ENCODE measurements around the gene VPS11. TPM values are rescaled to one million over a fixed set of nuclear protein-coding genes. Genes with fewer than 3 reads are reported as not detected.
A peak's percentile ranks its signal among the peaks of the same experiment; 100 is the strongest.

VPS11 gene
- total RNA-seq, 1 experiment from 2014 or later = 43.2 TPM

DNA sequence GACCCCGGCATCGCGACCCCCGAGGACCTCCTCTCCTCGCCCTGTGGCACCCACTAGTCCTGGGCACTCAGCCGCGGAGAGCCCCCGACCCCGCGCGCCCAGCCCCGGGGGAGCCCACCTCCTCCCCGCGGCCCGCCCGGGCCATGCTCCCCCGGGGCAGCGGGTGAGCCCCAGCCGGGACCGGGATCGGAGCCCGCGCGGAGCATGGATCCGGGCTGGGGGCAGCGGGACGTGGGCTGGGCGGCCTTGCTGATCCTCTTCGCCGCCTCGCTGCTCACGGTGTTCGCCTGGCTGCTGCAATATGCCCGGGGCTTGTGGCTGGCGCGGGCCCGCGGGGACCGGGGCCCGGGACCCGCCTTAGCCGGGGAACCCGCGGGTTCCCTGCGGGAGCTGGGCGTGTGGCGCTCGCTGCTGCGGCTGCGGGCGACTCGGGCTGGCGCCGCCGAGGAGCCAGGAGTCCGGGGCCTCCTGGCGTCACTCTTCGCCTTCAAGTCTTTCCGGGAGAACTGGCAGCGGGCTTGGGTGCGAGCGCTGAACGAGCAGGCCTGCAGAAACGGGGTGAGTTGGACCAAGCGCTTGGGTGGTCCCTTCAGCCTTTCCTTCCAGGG, 40.0 kb downstream of the VPS11 start:
- peaks cover 34% of the 10 kb centered on the region for H3K36me3 Mint-ChIP-seq (ENCODE audit: insufficient read depth, unreplicated experiment)
- peak overlapping the region; percentile 27 for H3K27ac Mint-ChIP-seq (ENCODE audit: unreplicated experiment)
- 0 out of 2 replicates have a peak, but pooled peaks cover 2% of the 10 kb centered on the region for H3K36me3 ChIP-seq (ENCODE audit: control insufficient read depth, insufficient read depth, low read length)
- H3K4me1 ChIP-seq = peaks cover 29% of the 10 kb centered on the region
- peaks cover 25% of the 10 kb centered on the region for H3K4me1 Mint-ChIP-seq (ENCODE audit: low read depth, unreplicated experiment)
- TF ChIP-seq, protein P1, sequence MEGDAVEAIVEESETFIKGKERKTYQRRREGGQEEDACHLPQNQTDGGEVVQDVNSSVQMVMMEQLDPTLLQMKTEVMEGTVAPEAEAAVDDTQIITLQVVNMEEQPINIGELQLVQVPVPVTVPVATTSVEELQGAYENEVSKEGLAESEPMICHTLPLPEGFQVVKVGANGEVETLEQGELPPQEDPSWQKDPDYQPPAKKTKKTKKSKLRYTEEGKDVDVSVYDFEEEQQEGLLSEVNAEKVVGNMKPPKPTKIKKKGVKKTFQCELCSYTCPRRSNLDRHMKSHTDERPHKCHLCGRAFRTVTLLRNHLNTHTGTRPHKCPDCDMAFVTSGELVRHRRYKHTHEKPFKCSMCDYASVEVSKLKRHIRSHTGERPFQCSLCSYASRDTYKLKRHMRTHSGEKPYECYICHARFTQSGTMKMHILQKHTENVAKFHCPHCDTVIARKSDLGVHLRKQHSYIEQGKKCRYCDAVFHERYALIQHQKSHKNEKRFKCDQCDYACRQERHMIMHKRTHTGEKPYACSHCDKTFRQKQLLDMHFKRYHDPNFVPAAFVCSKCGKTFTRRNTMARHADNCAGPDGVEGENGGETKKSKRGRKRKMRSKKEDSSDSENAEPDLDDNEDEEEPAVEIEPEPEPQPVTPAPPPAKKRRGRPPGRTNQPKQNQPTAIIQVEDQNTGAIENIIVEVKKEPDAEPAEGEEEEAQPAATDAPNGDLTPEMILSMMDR (IDR thresholded peaks at IDR 0.05; ENCODE audit: insufficient read depth in 1 of 2, low read depth in 1 of 2, low read length in 1 of 2, severe bottlenecking in 1 of 2, unreplicated experiment in 1 of 2) = no peak
- H3K4me3 Mint-ChIP-seq (ENCODE audit: unreplicated experiment) = peak overlapping the region; percentile 79
- H3K9me3 ChIP-seq = no peaks in the 10 kb centered on the region
- intact Hi-C loops (cut with micrococcal nuclease; ENCODE audit: unreplicated experiment) = loop anchor here (1.0 to 2.0 kb wide), 3 partner anchors 14 to 90 kb away; partner anchors contain the start of genes HINFP and HMBS
- BruUV-seq (replicated peaks) = no TSS peak
- ChIA-PET POLR2A (interaction anchor here (1.0 to 1.9 kb wide), 7 partner anchors 11 to 40 kb away, joined by 3 to 29 read pairs (median 13); partner anchors contain the start of genes HINFP, HMBS and VPS11), CTCF (interaction anchor here (0.6 to 1.8 kb wide), 7 partner anchors 13 to 98 kb away, joined by 3 to 10 read pairs (median 3); partner anchors contain the start of genes CBL, HINFP and VPS11)
- H3K9me3 Mint-ChIP-seq (ENCODE audit: unreplicated experiment) = no peaks in the 10 kb centered on the region
- DNase-seq = peak in 1 of 2 experiments; percentile 52
- no peaks in the 10 kb centered on the region for H3K27me3 ChIP-seq (replicated peaks; ENCODE audit: control insufficient read depth, insufficient read depth, low read length)
- no peaks in the 10 kb centered on the region for H3K27me3 Mint-ChIP-seq (ENCODE audit: insufficient read depth, unreplicated experiment)
- peak overlapping the region; percentile 85 for H3K4me3 ChIP-seq (ENCODE audit: low read depth, low read length)

DNA sequence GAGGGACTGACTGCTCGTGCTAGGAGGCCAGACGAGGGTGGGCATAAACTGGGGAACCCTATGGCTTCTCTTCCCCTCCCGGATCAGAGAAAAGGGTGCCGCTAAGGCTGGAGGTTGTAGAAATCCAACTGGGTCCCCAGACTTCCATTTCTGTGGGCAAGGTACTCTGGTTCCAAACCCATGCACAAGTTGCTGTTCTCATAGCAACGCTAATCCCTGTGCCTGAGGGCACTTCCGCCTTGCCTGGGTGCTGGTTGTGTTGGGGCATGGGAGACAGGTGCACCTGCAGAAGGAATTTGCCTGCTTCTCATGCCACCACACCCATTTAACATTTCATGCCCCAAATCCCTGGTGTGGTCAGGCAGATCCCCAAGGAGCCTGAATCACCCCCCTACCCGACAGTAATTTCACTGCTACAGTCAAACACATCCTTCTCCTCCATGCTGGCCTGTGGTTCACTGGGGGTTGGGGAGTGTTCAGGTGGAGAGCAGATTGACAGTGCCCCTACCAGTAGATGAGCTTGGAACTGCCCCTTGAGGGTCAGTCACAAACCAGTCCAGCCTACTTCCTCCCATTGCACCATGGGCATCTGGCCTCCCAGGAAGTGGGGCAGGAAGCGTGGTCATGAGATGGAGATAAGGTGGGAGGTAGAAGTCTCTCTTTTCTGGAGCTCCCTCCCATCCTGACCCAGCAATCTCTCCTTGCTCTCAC, 40.7 kb downstream of the VPS11 start:
- H3K27me3 ChIP-seq (replicated peaks; ENCODE audit: control insufficient read depth, insufficient read depth, low read length) = no peaks in the 10 kb centered on the region
- H3K4me3 ChIP-seq (ENCODE audit: low read depth, low read length) = peak overlapping the region; percentile 85
- 0 out of 2 replicates have a peak, but pooled peaks cover 2% of the 10 kb centered on the region for H3K36me3 ChIP-seq (ENCODE audit: control insufficient read depth, insufficient read depth, low read length)
- TF ChIP-seq, protein P1 (IDR thresholded peaks at IDR 0.05; ENCODE audit: insufficient read depth in 1 of 2, low read depth in 1 of 2, low read length in 1 of 2, severe bottlenecking in 1 of 2, unreplicated experiment in 1 of 2) = no peak
- H3K27me3 Mint-ChIP-seq (ENCODE audit: insufficient read depth, unreplicated experiment) = no peaks in the 10 kb centered on the region
- peak overlapping the region; percentile 27 for H3K27ac Mint-ChIP-seq (ENCODE audit: unreplicated experiment)
- no TSS peak for BruUV-seq (replicated peaks)
- H3K36me3 Mint-ChIP-seq (ENCODE audit: insufficient read depth, unreplicated experiment) = peaks cover 34% of the 10 kb centered on the region
- H3K4me1 Mint-ChIP-seq (ENCODE audit: low read depth, unreplicated experiment) = peaks cover 25% of the 10 kb centered on the region
- H3K4me3 Mint-ChIP-seq (ENCODE audit: unreplicated experiment) = peak overlapping the region; percentile 79
- POLR2A ChIA-PET = interaction anchor here (1.4 to 1.6 kb wide), 2 partner anchors 13 kb away, joined by 4 to 16 read pairs; partner anchors contain the start of gene HINFP
- H3K9me3 ChIP-seq = no peaks in the 10 kb centered on the region
- H3K9me3 Mint-ChIP-seq (ENCODE audit: unreplicated experiment) = no peaks in the 10 kb centered on the region
- DNase-seq = peak; percentile 77 to 79
- peaks cover 24% of the 10 kb centered on the region for H3K4me1 ChIP-seq
- intact Hi-C loops (cut with micrococcal nuclease; ENCODE audit: unreplicated experiment) = no loop called here
- CTCF ChIA-PET = interaction anchor here (0.6 to 1.8 kb wide), 3 partner anchors 82 to 98 kb away, joined by 3 to 4 read pairs (median 3); partner anchors contain the start of gene CBL

DNA sequence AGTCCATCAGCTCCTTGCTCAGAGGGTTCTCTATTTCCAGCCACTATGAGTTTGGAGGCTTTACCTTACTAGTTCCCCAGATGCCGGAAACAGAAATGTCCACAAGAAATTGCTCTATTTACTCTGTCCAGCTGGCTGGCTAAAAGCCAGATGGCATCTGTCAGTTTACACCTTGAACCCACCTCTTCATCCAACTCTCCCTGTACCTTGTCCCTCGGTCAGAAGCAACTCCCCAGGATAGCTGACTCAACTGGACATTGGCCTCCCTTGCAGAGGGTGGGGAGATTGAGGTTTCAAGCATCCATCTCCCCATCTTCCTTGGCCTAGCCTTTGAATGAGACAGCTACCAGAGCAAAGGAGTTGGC, 41.2 kb downstream of the VPS11 start:
- Histone ChIP-seq H3K4me1 (peaks cover 21% of the 10 kb centered on the region), H3K9me3 (no peaks in the 10 kb centered on the region), H3K27me3 (replicated peaks; ENCODE audit: control insufficient read depth, insufficient read depth, low read length) (no peaks in the 10 kb centered on the region), H3K4me3 (ENCODE audit: low read depth, low read length) (no peak overlapping the region), H3K36me3 (ENCODE audit: control insufficient read depth, insufficient read depth, low read length) (0 out of 2 replicates have a peak, but pooled peaks cover 2% of the 10 kb centered on the region)
- Mint-ChIP-seq H3K27me3 (ENCODE audit: insufficient read depth, unreplicated experiment) (no peaks in the 10 kb centered on the region), H3K9me3 (ENCODE audit: unreplicated experiment) (no peaks in the 10 kb centered on the region), H3K36me3 (ENCODE audit: insufficient read depth, unreplicated experiment) (peaks cover 34% of the 10 kb centered on the region), H3K4me1 (ENCODE audit: low read depth, unreplicated experiment) (peaks cover 25% of the 10 kb centered on the region), H3K4me3 (ENCODE audit: unreplicated experiment) (peak overlapping the region; percentile 79), H3K27ac (ENCODE audit: unreplicated experiment) (peak overlapping the region; percentile 27)
- BruUV-seq (replicated peaks) = no TSS peak
- TF ChIP-seq, protein P1 (IDR thresholded peaks at IDR 0.05; ENCODE audit: insufficient read depth in 1 of 2, low read depth in 1 of 2, low read length in 1 of 2, severe bottlenecking in 1 of 2, unreplicated experiment in 1 of 2) = no peak
- ChIA-PET CTCF (interaction anchor here (1.1 kb wide), 1 partner anchor 97 kb away, joined by 3 read pairs; the partner anchor contains the start of gene CBL), POLR2A (interaction anchor here (1.4 to 1.6 kb wide), 2 partner anchors 13 kb away, joined by 4 to 16 read pairs; partner anchors contain the start of gene HINFP)
- no peak for DNase-seq
- intact Hi-C loops (cut with micrococcal nuclease; ENCODE audit: unreplicated experiment) = no loop called here
